Measurements from ENCODE around the gene ZNF582.
A peak's percentile ranks its signal among the peaks of the same experiment; 100 is the strongest.
"Not testable (repeated sequence)": the region's sequence is repeated elsewhere in the genome, so short reads cannot be mapped to it uniquely, and the experiment has no call there.

ZNF582 gene

GRCh38 chr19:56351208-56351607, 42.1 kb downstream of the ZNF582 start:
- no peak for DNase-seq (ENCODE audit: low read depth)

- DNase-seq (ENCODE audit: low read depth), result peak; percentile 64
Measured at GRCh38 chr19:56350416-56351045, 42.8 kb downstream of the ZNF582 start.

- DNase-seq (ENCODE audit: low read depth), result peak; percentile 45
Measured at GRCh38 chr19:56348289-56348877, 45.0 kb downstream of the ZNF582 start.

- DNase-seq (ENCODE audit: low read depth), result no peak
Measured at GRCh38 chr19:56347163-56347778, 46.1 kb downstream of the ZNF582 start.

- DNase-seq (ENCODE audit: low read depth), result peak; percentile 1
Measured at GRCh38 chr19:56341948-56342347, 51.4 kb downstream of the ZNF582 start.

GRCh38 chr19:56339031-56339430, 54.3 kb downstream of the ZNF582 start:
- DNase-seq (ENCODE audit: low read depth), result not testable (repeated sequence)

GRCh38 chr19:56337077-56337476, 56.3 kb downstream of the ZNF582 start:
- not testable (repeated sequence) for DNase-seq (ENCODE audit: low read depth)

GRCh38 chr19:56335371-56335770, 58.0 kb downstream of the ZNF582 start:
- not testable (repeated sequence) for DNase-seq (ENCODE audit: low read depth)

GRCh38 chr19:56333506-56333905, 59.8 kb downstream of the ZNF582 start:
- peak; percentile 70 for DNase-seq (ENCODE audit: low read depth)
